Retinal pigment epithelial cell (primary cell): Measurements from ENCODE around the gene DNAAF9.

Source experiments
- DNase-seq: peaks from one replicate; pipeline ENCODE4 v3.0.0-alpha.2; 2010; ENCODE audit warnings: low read depth
- H3K4me3 ChIP-seq: 2 replicates; pipeline ENCODE4 v1.5.1; 2011; ENCODE audit warnings: mild to moderate bottlenecking, low read length, control low read depth, moderate library complexity
- TF ChIP-seq, protein P1 (sequence below): conservative IDR thresholded peaks from 2 replicates; pipeline ENCODE4 v1.5.1; 2011; ENCODE audit warnings: low read depth, low read length, control low read depth, inconsistent platforms

DNAAF9 gene

DNA sequence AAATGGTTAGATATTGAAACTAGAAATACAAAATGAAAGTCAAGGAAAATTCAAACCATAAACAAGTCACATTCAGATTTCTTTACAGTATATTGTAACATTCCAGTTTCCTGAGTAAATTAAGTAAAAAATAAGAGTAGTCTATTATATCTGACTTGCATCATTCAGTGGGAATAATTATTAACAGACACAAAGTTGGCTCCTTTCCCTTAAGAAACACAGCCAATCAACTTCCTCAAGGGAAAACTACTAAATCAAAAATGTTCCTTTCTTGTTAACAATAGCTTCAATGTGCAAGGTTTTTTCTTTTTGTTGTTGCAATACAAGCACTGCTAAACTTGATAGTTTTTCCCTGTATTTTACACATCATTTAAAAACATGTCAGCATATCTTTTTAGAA, 33.2 kb downstream of the DNAAF9 start:
- TF ChIP-seq, protein P1, sequence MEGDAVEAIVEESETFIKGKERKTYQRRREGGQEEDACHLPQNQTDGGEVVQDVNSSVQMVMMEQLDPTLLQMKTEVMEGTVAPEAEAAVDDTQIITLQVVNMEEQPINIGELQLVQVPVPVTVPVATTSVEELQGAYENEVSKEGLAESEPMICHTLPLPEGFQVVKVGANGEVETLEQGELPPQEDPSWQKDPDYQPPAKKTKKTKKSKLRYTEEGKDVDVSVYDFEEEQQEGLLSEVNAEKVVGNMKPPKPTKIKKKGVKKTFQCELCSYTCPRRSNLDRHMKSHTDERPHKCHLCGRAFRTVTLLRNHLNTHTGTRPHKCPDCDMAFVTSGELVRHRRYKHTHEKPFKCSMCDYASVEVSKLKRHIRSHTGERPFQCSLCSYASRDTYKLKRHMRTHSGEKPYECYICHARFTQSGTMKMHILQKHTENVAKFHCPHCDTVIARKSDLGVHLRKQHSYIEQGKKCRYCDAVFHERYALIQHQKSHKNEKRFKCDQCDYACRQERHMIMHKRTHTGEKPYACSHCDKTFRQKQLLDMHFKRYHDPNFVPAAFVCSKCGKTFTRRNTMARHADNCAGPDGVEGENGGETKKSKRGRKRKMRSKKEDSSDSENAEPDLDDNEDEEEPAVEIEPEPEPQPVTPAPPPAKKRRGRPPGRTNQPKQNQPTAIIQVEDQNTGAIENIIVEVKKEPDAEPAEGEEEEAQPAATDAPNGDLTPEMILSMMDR = no peak
- no peak for DNase-seq

GRCh38 chr20:3371754-3372153, 35.7 kb downstream of the DNAAF9 start:
- no peak overlapping the region for H3K4me3 ChIP-seq
- DNase-seq = no peak
- TF ChIP-seq, protein P1 = no peak

More for the DNA sequence above, 33.2 kb downstream of the DNAAF9 start:
- no peak overlapping the region for H3K4me3 ChIP-seq

- H3K4me3 ChIP-seq = no peak overlapping the region
- DNase-seq = no peak
- TF ChIP-seq, protein P1 = no peak
These were observed 40.4 kb downstream of the DNAAF9 start for GRCh38 chr20:3367089-3367488.

- TF ChIP-seq, protein P1 = no peak
- DNase-seq = no peak
- H3K4me3 ChIP-seq = no peak overlapping the region
These were observed 43.0 kb downstream of the DNAAF9 start for GRCh38 chr20:3364323-3365013.

DNA sequence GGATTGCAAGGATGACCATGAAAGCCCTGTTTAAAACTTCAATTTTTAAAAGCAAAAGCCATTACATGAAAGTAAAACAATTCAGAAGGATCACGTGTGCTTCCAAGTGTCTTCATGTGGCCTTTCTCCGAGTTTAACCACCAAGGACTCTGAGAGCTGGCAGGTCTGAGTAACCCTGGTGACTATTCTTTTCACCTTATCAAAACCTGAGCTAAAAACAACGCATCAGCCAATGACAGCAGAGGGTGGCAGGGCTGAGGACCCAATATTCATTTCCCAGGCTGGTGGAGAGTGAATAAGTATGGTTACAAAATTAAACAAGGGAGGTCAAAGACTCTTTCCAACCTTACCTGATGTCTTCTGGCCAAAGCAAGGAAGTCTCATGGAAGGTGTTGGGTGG, 46.7 kb downstream of the DNAAF9 start:
- DNase-seq = no peak
- TF ChIP-seq, protein P1 = no peak
- no peak overlapping the region for H3K4me3 ChIP-seq

DNA sequence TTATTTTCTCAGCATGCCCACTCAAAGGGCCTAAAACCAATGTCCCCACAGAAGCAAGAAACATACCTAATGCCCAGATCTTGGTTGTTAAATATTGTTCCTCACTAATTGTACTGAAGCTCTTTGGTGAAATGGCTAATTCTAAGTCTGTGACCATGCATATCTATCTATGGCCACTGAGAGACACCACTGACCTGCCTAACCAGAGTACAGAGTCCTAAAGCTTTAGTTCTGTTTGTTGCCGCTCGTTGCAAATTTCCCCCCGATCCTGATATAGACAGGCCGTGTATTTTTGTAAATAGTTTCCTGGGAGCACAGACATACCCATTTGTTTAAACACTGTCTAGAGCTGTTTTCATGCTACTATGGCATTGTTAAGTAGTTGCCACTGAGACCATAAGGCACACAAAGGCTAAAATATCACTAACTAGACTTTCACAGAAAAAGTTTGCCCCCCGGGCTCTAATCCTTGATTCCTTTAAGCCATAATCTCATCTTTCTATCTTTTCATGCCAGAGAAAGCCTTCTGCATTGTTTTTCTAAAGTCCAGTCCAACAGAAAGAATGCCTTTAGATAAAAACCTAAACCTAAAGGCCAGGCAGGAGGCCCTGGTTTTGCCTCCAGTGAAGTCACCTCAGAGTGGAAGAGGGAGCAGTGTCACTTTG, 48.7 kb downstream of the DNAAF9 start:
- DNase-seq = no peak
- TF ChIP-seq, protein P1 = no peak
- no peak overlapping the region for H3K4me3 ChIP-seq
